GM19099 (cell line): ENCODE results near the gene NCBP1.

Source experiments
- POLR2A ChIP-seq: IDR thresholded peaks from 3 replicates; pipeline ENCODE4 v1.6.1; 2011; ENCODE audit warnings: low read depth; ENCODE audit not compliant: insufficient read length; ENCODE audit errors: extremely low read depth

NCBP1 gene

DNA sequence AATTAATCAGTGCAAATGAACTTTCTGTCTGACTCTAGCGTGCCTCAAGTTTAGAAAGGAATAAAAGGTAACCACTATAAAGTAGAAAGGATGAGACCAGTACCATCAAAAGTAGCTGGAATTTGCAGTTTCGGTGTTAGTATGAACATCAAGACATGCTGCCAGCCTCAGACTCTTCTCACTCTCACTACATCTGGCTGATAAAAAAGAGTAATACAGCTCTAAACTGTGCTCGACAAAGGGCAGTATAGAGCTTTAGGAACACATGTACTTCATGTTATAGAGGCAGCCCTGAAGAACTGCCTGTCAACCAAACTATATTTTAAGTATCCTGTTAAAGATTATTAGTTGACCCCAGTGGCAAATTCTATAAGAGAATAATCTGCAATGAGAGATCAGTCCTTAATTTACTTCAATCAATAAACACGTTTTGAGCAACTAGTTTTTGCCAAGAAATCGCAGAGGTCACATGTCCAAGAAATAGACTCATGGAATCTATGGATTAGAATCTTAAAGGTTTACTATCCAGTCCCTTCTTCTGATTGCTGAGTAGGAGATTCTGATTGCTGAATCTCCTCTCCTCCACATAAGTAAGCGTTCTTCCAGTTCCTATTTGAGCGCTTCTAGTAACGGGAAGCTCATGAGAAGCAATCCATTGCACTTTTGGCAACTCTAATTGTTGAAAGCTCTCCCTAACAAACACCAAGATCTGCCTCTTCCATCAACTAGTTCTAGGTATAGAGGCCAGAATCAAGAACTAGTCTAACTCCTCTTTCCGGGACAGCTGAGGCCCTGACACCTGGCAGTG, 62.6 kb downstream of the NCBP1 start:
- no peak for TF ChIP-seq POLR2A

- peak; percentile 94 for TF ChIP-seq POLR2A
Measured at GRCh38 chr9:97696803-97697601, 63.4 kb downstream of the NCBP1 start, which contains the start of gene XPA. Gene XPA (minus strand): TSS chr9:97697340. CDS start chr9:97697292, 48 bp downstream.

- no peak for TF ChIP-seq POLR2A
Measured at GRCh38 chr9:97697837-97698236, 64.2 kb downstream of the NCBP1 start.

GRCh38 chr9:97698865-97699264, 65.2 kb downstream of the NCBP1 start:
- no peak for TF ChIP-seq POLR2A

- TF ChIP-seq POLR2A, result no peak
Measured at GRCh38 chr9:97703437-97704344, 70.1 kb downstream of the NCBP1 start.

- TF ChIP-seq POLR2A, result no peak
Measured at GRCh38 chr9:97704345-97704677, 70.7 kb downstream of the NCBP1 start.

- no peak for TF ChIP-seq POLR2A
Measured at GRCh38 chr9:97704851-97705250, 71.2 kb downstream of the NCBP1 start.

- TF ChIP-seq POLR2A, result no peak
Measured at GRCh38 chr9:97705354-97705950, 71.8 kb downstream of the NCBP1 start.

DNA sequence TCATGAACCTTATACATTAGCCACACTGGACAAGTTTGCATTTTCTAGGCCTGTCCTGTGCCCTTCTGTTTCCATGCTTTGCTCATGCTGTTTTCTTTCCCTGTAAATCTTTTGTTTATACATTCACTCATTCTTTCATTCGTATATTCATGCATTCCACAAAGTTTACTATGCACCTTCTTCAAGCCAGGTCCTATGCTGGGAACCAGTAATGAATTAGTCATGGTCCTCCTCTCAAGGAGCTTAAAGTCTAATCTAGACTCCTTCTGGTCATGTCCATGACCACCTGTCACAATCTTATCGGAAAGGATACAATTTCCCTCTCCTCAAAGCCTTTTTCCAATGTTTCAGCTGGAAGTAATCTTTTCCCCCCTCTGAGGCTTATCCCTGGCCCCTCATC, 72.6 kb downstream of the NCBP1 start:
- TF ChIP-seq POLR2A, result no peak

- TF ChIP-seq POLR2A, result no peak
Measured at GRCh38 chr9:97710356-97711222, 77.0 kb downstream of the NCBP1 start.

- no peak for TF ChIP-seq POLR2A
Measured at GRCh38 chr9:97711223-97711626, 77.6 kb downstream of the NCBP1 start.

GRCh38 chr9:97714435-97714834, 80.8 kb downstream of the NCBP1 start:
- no peak for TF ChIP-seq POLR2A

DNA sequence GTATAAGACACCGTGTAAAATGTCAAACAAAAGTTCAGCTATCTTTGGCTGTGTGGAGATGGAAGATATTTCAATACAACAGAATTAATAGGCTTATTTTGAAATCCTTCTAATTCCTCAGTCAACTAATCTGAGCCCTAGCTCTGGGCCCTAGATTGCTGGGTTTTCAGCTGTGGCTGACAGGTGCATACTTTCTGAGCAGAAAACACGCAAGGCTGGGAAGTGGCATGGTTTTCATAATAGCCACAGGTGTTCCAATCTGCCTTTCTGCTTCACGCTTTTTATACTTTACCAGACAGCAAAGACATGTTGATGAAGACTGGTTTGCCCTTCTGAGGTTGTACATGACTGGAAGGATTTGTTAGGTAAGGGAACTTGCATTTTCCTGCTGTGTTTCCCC, 84.2 kb downstream of the NCBP1 start:
- TF ChIP-seq POLR2A, result no peak

- TF ChIP-seq POLR2A, result no peak
Measured at GRCh38 chr9:97721396-97721795, 87.8 kb downstream of the NCBP1 start.
